Measurements from ENCODE around the gene RAP1B. TPM values are rescaled to one million over a fixed set of nuclear protein-coding genes. Genes with fewer than 3 reads are reported as not detected.
A peak's percentile ranks its signal among the peaks of the same experiment; 100 is the strongest.

The RAP1B gene
- total and polyA plus RNA-seq, 9 of the 15 experiments (the other 6 are each of a cell fraction or from before 2014, with no cell fraction given): 107 to 309 (median 170) TPM

DNA sequence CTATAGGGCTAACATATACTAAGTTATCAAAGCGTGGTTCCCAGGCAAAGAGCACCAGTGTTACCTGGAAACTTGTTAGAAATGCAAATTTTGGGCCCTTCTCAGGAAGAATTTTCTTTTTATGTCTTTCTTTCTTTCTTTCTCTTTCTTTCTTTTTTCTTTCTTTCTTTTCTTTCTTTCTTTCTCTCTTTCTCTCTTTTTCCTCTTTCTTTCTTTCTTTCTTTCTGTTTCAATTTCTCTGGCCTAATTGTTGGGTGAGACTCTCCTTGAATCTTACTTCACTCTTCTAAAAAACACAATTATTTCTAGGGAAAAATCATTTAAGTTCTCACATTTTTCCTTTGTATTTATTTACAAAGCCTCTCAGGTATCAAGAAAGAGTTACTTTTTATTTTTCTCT is 46.5 kb upstream of the RAP1B start:
- ChIA-PET POLR2A (interaction anchor here (0.7 kb wide), 1 partner anchor 247 kb away, joined by 3 read pairs; no protein-coding TSS in a partner anchor), CTCF (ENCODE audit: low intra/inter-chr PET ratio) (no interaction called here)
- H4K20me1 ChIP-seq (replicated peaks; ENCODE audit: control insufficient read depth, insufficient read depth, low read length): no peaks in the 10 kb centered on the region
- no peak for DNase-seq (ENCODE audit: extremely low read depth in 1 of 4, low spot score in 3 of 4)
- BruUV-seq (replicated peaks): no TSS peak
- H3K9me3 ChIP-seq (replicated peaks; ENCODE audit: control insufficient read depth, insufficient read depth, low read depth, low read length): no peaks in the 10 kb centered on the region
- H3K36me3 ChIP-seq (ENCODE audit: control insufficient read depth, insufficient read depth, low read length): no peaks in the 10 kb centered on the region
- no peak overlapping the region for H3K4me3 ChIP-seq
- in situ Hi-C loops (cut with MboI): no loop called here
- no peaks in the 10 kb centered on the region for H3K9me1 ChIP-seq (ENCODE audit: control insufficient read depth, insufficient read depth, low read length)
- no peak overlapping the region for H3K4me2 ChIP-seq (ENCODE audit: insufficient read depth, low read length)
- no peaks in the 10 kb centered on the region for H3K79me2 ChIP-seq (ENCODE audit: control insufficient read depth, insufficient read depth, low read length)
- intact Hi-C loops (cut with micrococcal nuclease): no loop called here
- H2AFZ ChIP-seq (ENCODE audit: low read depth, low read length): no peak overlapping the region
- H3K27ac ChIP-seq (ENCODE audit: extremely low read depth, low read depth, low read length): no peak overlapping the region
- peaks cover 6 to 10% of the 10 kb centered on the region in 2 experiments; a peak in 4 of 5 replicates for H3K4me1 ChIP-seq (replicated peaks in 1 of 2; ENCODE audit: control insufficient read depth in 2 of 2, insufficient read depth in 2 of 2, low read length in 2 of 2)
- no peak overlapping the region for H3K9ac ChIP-seq (ENCODE audit: insufficient read depth in 1 of 2, low read depth in 2 of 2, low read length in 2 of 2)
- FAIRE-seq: no peak
- no peaks in the 10 kb centered on the region for H3K27me3 ChIP-seq (ENCODE audit: control insufficient read depth in 2 of 2, insufficient read depth in 2 of 2, low read length in 2 of 2)
- TF ChIP-seq, protein P1, sequence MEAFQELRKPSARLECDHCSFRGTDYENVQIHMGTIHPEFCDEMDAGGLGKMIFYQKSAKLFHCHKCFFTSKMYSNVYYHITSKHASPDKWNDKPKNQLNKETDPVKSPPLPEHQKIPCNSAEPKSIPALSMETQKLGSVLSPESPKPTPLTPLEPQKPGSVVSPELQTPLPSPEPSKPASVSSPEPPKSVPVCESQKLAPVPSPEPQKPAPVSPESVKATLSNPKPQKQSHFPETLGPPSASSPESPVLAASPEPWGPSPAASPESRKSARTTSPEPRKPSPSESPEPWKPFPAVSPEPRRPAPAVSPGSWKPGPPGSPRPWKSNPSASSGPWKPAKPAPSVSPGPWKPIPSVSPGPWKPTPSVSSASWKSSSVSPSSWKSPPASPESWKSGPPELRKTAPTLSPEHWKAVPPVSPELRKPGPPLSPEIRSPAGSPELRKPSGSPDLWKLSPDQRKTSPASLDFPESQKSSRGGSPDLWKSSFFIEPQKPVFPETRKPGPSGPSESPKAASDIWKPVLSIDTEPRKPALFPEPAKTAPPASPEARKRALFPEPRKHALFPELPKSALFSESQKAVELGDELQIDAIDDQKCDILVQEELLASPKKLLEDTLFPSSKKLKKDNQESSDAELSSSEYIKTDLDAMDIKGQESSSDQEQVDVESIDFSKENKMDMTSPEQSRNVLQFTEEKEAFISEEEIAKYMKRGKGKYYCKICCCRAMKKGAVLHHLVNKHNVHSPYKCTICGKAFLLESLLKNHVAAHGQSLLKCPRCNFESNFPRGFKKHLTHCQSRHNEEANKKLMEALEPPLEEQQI (IDR thresholded peaks at IDR 0.05): no peak
- TF ChIP-seq, protein P2, sequence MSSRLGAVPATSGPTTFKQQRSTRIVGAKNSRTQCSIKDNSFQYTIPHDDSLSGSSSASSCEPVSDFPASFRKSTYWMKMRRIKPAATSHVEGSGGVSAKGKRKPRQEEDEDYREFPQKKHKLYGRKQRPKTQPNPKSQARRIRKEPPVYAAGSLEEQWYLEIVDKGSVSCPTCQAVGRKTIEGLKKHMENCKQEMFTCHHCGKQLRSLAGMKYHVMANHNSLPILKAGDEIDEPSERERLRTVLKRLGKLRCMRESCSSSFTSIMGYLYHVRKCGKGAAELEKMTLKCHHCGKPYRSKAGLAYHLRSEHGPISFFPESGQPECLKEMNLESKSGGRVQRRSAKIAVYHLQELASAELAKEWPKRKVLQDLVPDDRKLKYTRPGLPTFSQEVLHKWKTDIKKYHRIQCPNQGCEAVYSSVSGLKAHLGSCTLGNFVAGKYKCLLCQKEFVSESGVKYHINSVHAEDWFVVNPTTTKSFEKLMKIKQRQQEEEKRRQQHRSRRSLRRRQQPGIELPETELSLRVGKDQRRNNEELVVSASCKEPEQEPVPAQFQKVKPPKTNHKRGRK (tag; IDR thresholded peaks at IDR 0.05): peak; percentile 86
- peak; percentile 67 for TF ChIP-seq U2AF1 (optimal IDR thresholded peaks at IDR 0.05; ENCODE audit: low read depth, low read length)
- ATAC-seq: no peak
- 5% methylated on average over 1 of the region's 1 CpG for WGBS (ENCODE audit: insufficient coverage, low coverage, missing lambda C conversion rate)

Measured in K562 (cell line).